ENCODE results near the gene COL5A1.

DNA sequence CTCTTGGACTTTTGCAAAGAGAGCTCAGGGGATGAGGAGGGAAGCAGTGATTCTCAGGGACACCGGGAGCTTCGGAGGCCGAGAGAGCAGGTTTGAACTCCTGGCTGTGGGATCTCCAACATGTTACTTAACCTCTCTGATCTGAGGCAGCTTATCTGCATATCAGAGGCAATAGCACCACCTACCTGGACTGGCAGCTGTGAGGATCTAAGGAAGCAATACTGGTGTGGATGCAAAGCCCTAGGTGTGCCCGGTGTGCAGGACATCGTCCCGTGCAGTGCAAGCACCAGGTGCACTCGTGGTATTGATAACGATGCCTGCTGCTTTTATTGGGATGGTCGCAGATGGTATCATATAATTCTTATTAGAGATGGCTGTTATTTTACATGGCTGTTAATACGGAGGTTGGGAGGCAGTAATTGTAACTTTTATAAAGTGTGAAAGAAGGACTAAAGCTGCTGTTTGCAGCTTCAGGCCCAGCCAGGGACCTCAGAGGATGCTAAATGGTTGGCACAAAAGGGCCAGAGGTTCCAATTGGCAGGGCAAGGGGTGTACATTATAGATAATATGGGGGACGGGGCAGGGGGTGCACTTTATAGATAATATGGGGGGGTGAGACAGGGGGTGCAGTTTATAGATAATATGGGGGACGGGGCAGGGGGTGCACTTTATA is 14.9 kb downstream of the COL5A1 start:
- TF ChIP-seq POLR2AphosphoS5 (IDR thresholded peaks at IDR 0.05; ENCODE audit: borderline replicate concordance, low read depth, low read length) (no peak), EZH2 (IDR thresholded peaks at IDR 0.05) (no peak), FOXP2 (optimal IDR thresholded peaks at IDR 0.05; ENCODE audit: control extremely low read depth, extremely low read length, insufficient read depth) (no peak)

All from SK-N-MC (cell line).